Mesodermal cell (in vitro differentiated cells): ENCODE data around the gene KCNJ4.

Experiments used
- H3K27ac ChIP-seq: 2 replicates; pipeline ENCODE4 v1.7.0; 2013; ENCODE audit warnings: mild to moderate bottlenecking, low read depth, low read length, moderate library complexity; ENCODE audit not compliant: severe bottlenecking
- H3K36me3 ChIP-seq: 2 replicates; pipeline ENCODE4 v1.7.1; 2013; ENCODE audit warnings: mild to moderate bottlenecking, low read length, moderate library complexity; ENCODE audit not compliant: control insufficient read depth, insufficient read depth
- H3K4me1 ChIP-seq: one replicate; pipeline ENCODE4 v1.7.1; 2013; ENCODE audit warnings: mild to moderate bottlenecking, low read length; ENCODE audit not compliant: insufficient read depth, control insufficient read depth, poor library complexity, severe bottlenecking
- H3K4me3 ChIP-seq: 2 replicates; pipeline ENCODE4 v1.7.0; 2013; ENCODE audit warnings: low read length, control low read depth, mild to moderate bottlenecking; ENCODE audit not compliant: insufficient read depth, poor library complexity, severe bottlenecking; ENCODE audit errors: extremely low read depth
- H3K9me3 ChIP-seq: 2 replicates; pipeline ENCODE4 v1.7.1; 2013; ENCODE audit warnings: mild to moderate bottlenecking, low read length, moderate library complexity; ENCODE audit not compliant: control insufficient read depth
- WGBS, 2 experiments: methylation state at CpG; one replicate each; pipeline ENCODE4 v1.1.5; 2013; ENCODE audit warnings: missing lambda C conversion rate in 2 of 2; ENCODE audit not compliant: insufficient coverage in 2 of 2; 5-methylcytosine and 5-hydroxymethylcytosine counted together

KCNJ4 gene

DNA sequence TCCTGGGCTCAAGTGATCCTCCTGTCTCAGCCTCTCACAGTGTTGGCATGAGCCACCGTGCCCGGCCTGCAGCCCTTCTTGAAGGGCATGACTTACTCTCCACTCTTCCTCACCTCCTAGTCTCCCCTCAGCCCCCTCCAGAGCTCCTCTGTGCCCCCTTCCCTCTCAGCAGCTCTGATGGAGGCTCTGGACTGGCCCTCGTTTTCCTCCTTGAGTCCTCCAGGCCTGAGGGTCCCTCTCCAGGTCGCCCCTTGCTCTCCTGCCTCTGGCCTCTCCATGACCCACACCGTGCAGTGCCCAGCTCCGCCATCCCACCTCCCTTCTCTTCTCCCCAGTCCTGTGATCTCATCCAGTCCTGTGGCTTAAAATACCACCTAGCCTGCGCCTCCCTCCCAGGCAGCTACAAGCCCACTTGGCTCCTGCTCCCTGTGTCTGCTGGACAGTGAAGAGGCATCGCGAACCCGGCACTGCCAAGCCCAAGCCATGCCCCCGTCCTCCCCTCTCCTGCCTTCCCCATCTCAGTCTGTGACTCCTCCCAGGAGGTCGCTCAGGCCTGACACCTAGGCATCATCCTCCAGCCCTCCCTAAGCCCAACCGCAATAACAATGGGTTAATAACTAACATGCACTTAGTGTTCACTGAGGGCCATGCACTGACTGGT lies 11.9 kb downstream of the KCNJ4 start:
- Histone ChIP-seq H3K4me1 (no peaks in the 10 kb centered on the region), H3K36me3 (no peaks in the 10 kb centered on the region), H3K27ac (no peak overlapping the region), H3K9me3 (no peaks in the 10 kb centered on the region), H3K4me3 (no peak overlapping the region)
- 72 to 75% methylated on average over 12 to 13 of the region's 13 CpGs for WGBS, 2 experiments

DNA sequence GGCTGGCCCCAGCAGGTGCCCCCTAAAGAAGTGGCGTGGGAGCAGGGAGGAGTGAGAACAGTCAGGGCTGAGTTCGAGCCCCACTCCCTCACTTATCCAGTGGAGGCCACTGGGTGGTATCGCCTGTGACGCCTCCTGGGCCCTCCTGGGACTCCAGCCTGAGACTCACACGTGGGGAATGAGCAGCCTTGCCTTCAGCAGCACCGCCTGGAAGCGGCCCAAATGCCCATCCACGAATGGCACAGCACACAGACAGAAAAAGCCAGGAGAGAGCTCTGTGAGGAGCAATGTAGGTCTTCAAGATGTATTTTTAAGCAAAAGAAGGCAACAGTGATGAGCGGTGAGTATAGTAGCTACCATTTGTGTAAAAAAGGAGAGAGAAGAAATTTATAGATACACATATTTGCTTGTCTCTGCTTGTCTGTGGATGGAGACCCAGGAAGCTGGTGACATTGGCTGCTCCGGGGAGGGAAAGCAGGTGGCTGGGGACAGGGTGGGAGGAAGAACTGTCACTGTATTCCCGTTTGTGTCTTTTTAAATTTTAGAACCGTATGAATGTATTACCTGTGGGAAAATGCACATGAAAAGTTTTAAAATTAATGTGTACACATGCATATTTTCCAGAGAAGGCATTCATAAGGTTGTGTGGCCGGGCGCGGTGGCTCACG lies 13.2 kb downstream of the KCNJ4 start:
- 75 to 78% methylated on average over 12 to 15 of the region's 16 CpGs for WGBS, 2 experiments
- Histone ChIP-seq H3K9me3 (no peaks in the 10 kb centered on the region), H3K4me3 (no peak overlapping the region), H3K36me3 (no peaks in the 10 kb centered on the region), H3K27ac (no peak overlapping the region), H3K4me1 (no peaks in the 10 kb centered on the region)

DNA sequence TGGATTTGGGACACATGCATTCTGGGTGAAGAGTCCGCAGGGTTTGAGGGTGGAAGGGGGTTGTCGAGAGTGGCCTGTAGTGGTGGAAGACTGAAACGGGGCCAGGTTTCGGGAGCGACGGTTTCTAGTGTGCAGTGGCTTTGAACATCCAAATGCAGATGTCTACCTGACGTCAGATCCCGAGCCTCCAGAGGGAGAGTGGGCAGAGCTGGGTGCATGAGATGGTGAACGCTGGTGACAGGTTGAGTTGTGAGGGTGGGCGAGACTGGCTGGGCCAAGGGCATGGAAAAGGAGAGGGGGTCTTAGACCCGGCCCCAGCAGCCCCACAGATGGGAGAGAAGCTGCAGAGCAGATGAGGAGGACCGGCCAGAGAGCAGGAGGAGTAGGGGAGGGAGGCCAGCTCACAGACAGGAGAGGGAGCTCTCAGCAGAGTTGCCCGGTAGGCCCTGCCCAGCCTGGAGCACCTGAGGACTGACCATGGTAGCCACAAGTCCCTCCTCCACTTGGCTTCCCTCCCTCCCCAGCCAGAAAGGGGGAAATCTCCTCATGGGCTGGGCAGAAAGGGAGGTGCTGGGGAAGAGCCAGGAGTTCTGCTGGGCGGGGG lies 14.2 kb downstream of the KCNJ4 start:
- H3K27ac ChIP-seq = no peak overlapping the region
- H3K36me3 ChIP-seq = no peaks in the 10 kb centered on the region
- H3K9me3 ChIP-seq = no peaks in the 10 kb centered on the region
- 92 to 95% methylated on average over 4 to 12 of the region's 14 CpGs for WGBS, 2 experiments
- no peak overlapping the region for H3K4me3 ChIP-seq
- H3K4me1 ChIP-seq = no peaks in the 10 kb centered on the region

DNA sequence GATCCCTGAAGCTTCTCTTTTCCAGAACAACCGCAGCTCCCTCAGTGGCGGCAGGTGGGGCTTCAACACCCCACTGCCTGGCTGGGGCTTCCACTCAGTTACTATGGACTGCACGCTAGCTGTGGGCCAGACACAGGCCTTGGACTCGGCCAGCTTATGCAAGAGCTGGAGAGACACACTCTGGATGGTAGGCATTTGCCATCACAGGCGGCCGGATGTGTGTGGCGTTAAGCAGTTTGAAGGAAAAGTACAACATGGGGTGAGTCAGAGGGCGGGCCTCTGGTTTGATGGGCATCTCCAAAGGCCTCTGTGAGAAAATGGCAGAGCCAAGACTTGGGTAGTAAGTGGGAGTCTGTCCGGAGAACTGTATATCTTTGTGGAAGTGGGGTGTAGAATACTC lies 17.6 kb downstream of the KCNJ4 start:
- WGBS, 2 experiments = 95 to 100% methylated on average over 8 to 9 of the region's 9 CpGs

DNA sequence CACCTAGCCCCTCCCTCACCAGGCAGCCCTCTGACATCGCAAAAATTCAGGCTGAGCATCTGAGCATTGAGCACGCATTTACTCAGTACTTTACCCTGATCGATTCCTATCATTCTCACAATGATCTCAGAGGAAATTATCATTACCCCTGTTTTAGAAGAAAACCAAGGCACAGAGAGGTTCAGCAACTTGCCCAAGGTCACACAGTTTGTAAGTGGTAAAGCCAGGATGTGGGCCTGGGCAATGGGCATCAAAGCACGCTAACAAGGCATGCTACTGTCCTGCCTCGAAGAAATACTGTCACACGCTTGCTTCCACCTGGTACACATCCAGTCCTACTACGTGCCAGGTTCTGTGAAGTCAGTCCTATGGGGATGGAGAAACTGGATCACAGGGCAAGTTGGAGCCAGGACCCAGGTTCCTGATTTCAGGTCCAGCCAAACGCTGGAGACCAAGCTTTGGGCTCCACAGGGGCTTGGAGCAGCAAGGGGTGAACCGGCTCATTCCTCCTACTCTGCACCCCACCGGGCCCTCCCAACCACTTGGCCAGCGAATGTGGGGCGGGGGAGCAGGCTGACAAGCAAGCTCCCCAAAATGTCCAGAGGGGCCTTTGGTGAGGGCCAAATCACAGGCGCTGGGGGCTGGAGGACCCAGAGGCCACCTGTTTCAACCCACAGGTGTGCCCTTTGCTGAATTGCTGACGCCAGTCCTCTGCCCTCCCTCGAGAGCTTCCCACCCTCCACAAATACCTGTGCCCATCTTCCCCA lies 18.2 kb downstream of the KCNJ4 start:
- H3K36me3 ChIP-seq = no peaks in the 10 kb centered on the region
- no peaks in the 10 kb centered on the region for H3K4me1 ChIP-seq
- no peak overlapping the region for H3K4me3 ChIP-seq
- no peaks in the 10 kb centered on the region for H3K9me3 ChIP-seq
- 86 to 93% methylated on average over 13 to 15 of the region's 15 CpGs for WGBS, 2 experiments
- no peak overlapping the region for H3K27ac ChIP-seq

More for the DNA sequence above, 17.6 kb downstream of the KCNJ4 start:
- H3K9me3 ChIP-seq = no peaks in the 10 kb centered on the region
- no peak overlapping the region for H3K27ac ChIP-seq
- no peaks in the 10 kb centered on the region for H3K36me3 ChIP-seq
- H3K4me3 ChIP-seq = no peak overlapping the region
- H3K4me1 ChIP-seq = no peaks in the 10 kb centered on the region

DNA sequence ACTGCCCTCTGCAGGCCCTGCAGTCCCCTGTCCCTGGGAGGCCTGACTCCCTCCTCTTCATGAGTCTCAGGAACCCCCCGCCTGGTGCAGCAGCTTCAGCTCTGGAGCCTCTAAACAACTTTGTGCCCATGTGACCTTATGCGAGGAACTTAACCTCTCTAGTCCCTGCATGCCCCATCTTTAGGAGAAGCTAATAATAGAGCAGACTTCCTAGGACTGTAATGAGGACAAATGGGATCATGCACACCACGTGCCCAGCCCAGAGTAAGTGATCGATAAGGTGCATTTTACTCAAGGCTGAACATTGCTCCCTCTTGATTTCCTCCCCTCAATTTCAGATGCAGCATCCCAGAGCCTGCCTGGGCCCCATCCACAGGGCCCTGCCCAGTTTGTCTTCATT lies 19.0 kb downstream of the KCNJ4 start:
- Histone ChIP-seq H3K4me3 (no peak overlapping the region), H3K4me1 (no peaks in the 10 kb centered on the region), H3K36me3 (no peaks in the 10 kb centered on the region), H3K27ac (no peak overlapping the region), H3K9me3 (no peaks in the 10 kb centered on the region)
- 69 to 76% methylated on average over 2 of the region's 4 CpGs for WGBS, 2 experiments

DNA sequence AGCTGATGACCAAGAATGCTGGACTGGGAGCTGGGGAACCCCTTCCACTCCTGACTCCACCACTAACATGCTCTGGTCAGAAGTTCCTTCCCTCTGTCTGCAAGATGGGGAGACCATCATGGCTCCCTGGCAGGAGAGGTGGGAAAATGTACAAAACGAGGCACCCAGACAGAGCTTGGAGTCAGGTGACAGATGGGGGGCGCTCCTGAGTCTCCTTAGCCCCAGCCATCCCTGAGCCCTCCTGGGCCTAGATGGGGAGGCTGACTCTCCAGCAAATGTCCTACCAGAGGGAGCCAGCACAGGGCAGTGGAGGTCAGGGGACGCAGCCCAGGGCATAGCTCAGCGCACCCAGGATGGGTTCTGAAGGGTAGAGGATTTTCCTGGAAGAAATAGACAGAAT lies 20.0 kb downstream of the KCNJ4 start:
- WGBS, 2 experiments = 87 to 100% methylated on average over 2 to 3 of the region's 4 CpGs
- Histone ChIP-seq H3K9me3 (no peaks in the 10 kb centered on the region), H3K4me1 (no peaks in the 10 kb centered on the region), H3K36me3 (no peaks in the 10 kb centered on the region), H3K27ac (no peak overlapping the region), H3K4me3 (no peak overlapping the region)

DNA sequence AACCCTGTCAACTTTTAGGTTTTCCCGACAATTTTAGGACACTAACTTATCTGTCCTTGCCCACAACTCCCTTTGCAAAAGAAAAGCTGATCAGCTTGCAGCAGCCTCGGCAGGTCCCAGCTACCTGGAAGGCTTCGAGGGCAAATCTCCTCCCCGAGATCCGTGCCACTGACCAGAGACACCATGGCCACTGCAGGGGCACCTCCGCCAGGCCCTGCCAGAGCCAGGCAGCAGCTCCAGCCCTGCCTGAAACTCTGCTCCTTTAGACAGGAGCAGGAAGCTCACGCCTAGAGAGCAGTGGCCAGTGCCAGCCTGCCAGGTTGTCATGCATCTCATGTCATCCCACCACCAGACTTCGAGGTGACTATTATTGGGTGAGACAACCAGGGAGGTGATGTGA lies 21.1 kb downstream of the KCNJ4 start:
- Histone ChIP-seq H3K27ac (no peak overlapping the region), H3K9me3 (no peaks in the 10 kb centered on the region), H3K4me3 (no peak overlapping the region), H3K36me3 (no peaks in the 10 kb centered on the region), H3K4me1 (no peaks in the 10 kb centered on the region)
- 84 to 87% methylated on average over 8 of the region's 8 CpGs for WGBS, 2 experiments

DNA sequence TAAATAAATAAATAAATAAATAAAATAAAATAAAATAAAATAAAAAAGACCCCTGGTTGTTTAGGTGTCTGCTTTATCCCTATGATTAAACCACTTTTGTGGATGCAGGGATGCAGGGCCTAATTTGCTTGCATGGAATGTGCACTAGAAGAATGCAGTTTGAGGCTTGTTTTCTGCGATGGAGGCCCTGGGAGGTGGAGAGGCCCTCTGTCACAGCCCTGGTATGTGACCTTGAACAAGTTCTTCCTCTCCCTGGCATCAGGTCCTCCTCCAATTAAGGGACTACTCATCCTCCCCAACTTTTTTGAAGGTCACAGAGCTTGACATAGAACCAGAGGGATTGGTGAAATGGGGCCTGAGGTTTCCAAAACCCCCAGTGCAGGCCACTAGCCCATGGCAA lies 22.7 kb downstream of the KCNJ4 start:
- Histone ChIP-seq H3K36me3 (no peaks in the 10 kb centered on the region), H3K4me3 (no peak overlapping the region), H3K9me3 (no peaks in the 10 kb centered on the region), H3K4me1 (no peaks in the 10 kb centered on the region), H3K27ac (no peak overlapping the region)
- WGBS, 2 experiments = 100% methylated on average over 1 of the region's 1 CpG; no CpG with 5 or more reads in 1 of the 2 experiments

DNA sequence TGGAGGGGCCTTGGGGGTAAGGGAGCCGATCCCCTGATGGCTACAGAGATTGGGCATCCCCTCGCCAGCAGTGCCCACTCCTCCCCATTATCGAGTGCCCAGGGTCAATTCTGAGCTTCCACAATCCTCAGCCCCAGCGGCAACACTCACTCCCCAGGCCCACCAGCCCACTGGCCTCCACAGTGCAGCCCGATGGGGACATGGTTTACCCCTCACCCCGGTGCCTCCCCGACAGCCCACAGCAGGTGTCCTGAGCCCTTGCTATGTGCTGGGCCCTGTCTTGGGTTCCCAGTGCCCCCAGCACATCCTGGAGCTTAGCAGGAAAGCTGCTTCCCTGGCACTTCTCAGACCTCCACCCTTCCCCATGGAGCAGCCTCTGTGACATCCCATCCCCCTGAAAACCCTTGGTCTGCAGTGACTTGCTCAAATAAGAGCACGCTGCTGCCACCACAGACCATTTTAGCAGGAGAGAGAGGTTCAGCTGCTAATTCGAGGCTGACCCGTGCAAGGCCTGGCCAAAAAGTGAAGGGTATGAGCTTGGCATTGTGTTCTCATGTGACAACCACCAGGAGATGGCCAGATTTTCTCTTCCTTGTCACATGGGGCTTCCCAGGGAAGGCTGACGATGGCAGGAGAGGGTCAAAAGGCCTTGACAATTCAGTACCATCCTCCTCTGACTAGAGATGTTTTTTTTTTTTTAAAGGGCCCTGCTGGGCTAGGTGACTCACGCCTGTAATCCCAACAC lies 23.6 kb downstream of the KCNJ4 start:
- no peak overlapping the region for H3K27ac ChIP-seq
- WGBS, 2 experiments = 79 to 84% methylated on average over 10 to 12 of the region's 12 CpGs
- H3K9me3 ChIP-seq = no peaks in the 10 kb centered on the region
- H3K36me3 ChIP-seq = no peaks in the 10 kb centered on the region
- no peaks in the 10 kb centered on the region for H3K4me1 ChIP-seq
- no peak overlapping the region for H3K4me3 ChIP-seq
